Skin epidermis (tissue), 12 donors: ENCODE data around the gene ELOVL3.
"Not testable (repeated sequence)": the region's sequence is repeated elsewhere in the genome, so short reads cannot be mapped to it uniquely, and the experiment has no call there.

Experiments used
- H3K27ac ChIP-seq, 21 experiments: fragments of 200-600 bp; sonication (generic) in 11 of 21; one replicate each; pipeline ENCODE4 v1.5.0; 2020; ENCODE audit warnings: mild to moderate bottlenecking in 3 of 21, inconsistent platforms in 2 of 21, moderate library complexity in 2 of 21
- H3K4me3 ChIP-seq, 7 experiments: fragments of 200-600 bp; sonication (generic) in 2 of 7; one replicate each; pipeline ENCODE4 v1.5.0; 2020; ENCODE audit warnings: inconsistent platforms in 2 of 7, mild to moderate bottlenecking in 2 of 7, moderate library complexity in 1 of 7

The ELOVL3 gene, protein sequence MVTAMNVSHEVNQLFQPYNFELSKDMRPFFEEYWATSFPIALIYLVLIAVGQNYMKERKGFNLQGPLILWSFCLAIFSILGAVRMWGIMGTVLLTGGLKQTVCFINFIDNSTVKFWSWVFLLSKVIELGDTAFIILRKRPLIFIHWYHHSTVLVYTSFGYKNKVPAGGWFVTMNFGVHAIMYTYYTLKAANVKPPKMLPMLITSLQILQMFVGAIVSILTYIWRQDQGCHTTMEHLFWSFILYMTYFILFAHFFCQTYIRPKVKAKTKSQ

DNA sequence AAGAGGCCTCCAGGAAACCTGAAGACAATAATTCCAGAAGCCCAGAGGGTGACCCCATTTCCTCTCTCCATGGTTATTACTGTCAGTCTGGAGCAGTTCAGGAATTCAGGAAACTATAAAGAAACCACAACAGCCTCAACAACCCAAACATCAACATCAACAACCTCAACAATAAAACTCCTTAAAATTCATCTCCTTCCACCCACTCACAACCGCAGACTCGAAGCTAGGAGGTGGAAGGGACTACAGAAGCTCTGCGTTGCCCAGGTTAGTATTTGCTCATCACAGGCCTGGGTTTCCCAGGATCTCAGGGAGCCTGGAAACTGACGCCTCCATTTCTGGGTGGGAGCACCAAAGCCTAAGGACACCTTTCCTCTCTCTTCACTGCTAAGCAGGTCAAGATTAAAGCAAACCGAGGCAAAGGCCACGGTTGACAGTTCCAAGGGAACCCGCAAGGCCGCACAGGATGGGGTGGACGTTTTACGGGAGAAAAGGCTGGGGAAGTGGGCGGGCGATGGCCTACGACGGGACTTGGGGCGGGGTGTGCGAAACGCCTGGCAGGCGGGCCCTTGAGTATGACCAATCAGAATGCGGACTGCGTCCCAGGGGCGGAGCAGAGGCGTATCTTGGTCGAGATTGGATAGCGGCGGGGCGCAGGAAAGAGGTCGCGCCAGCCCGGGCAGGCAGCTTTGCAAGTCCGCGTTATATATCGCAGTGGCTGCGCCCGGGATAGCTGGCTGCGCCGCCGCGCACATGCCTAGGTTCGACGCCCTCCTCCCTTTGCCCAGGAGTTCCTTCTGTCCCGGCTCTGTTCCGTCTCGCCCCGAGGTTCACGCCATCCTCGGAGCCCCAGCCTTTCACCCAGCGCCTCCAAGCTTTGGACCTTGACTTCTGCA is at the start of gene ELOVL3:
TSS of gene ELOVL3 (plus strand) at position 654 of the 896 bp plus-strand sequence. CDS start 250 bp downstream, outside the sequence.
- peak within 1 kb of the TSS in 6 of 7 experiments; percentile 6 to 35 (median 12) for H3K4me3 ChIP-seq
- peak within 1 kb of the TSS in 19 of 21 experiments; percentile 3 to 79 (median 56) for H3K27ac ChIP-seq

- no peak overlapping the region for H3K27ac ChIP-seq
- H3K4me3 ChIP-seq: no peak overlapping the region
Measured at GRCh38 chr10:102184606-102185005, 41.5 kb upstream of the ELOVL3 start.

DNA sequence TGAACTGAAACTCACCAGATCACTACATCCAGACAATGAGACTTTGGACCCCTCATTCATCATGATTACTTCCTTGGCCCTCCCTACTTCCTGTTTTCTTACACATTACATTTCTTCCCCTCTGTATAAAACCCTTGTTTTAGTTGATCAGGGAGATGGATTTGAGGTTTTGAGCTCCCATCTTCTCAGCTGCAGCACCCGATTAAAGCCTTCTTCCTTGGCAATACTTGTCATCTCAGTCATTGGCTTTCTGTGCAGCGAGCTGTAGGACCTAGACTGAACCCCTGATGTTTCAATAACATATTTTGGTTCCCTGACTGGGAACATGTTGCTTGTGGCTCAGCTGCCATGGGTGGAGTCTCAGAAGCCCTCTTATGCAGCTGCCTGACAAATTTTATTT is 40.8 kb upstream of the ELOVL3 start:
- no peak overlapping the region for H3K4me3 ChIP-seq
- H3K27ac ChIP-seq: peak overlapping the region in 1 of 21 experiments; percentile 35

DNA sequence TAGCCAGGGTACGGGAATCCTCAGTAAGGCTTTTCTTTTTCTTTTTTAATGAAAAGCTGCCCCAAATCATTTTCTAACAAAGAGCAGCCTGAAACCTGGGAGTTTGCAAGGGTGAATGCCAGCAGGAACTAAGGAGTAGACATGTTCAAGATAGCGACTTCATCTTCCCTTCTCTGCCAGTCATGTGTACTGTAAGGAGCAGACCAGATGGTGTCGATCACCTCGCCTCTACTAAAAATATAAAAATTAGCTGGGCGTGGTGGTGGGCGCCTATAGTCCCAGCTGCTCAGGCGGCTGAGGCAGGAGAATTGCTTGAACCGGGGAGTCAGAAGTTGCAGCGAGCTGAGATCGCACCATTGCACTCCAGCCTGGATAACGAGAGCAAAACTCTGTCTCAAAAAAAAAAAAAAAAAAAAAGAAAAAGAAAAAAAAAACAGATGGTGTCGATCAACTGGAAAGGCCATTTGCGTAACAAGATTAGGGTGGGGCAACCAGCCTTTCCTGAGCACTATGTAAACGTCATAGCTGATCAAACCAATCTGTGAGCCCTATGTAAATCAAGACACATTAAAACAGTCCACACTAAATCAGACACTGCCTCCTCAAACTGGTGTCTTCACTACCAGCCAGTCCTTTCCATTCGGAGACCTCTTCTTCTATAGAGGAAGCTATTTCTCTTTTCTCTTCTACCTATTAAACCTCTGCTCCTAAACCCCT is 40.1 kb upstream of the ELOVL3 start:
- Histone ChIP-seq H3K4me3 (no peak overlapping the region), H3K27ac (peak overlapping the region in 4 of 21 experiments; percentile 3 to 35 (median 18))

- Histone ChIP-seq H3K4me3 (no peak overlapping the region), H3K27ac (peak overlapping the region in 10 of 21 experiments; percentile 8 to 82 (median 56))
Measured at GRCh38 chr10:102188298-102188940, 37.7 kb upstream of the ELOVL3 start.

GRCh38 chr10:102188941-102189898 is 36.9 kb upstream of the ELOVL3 start:
- not testable (repeated sequence) for H3K4me3 ChIP-seq
- H3K27ac ChIP-seq: peak overlapping the region in 17 of 21 experiments; percentile 6 to 82 (median 42)

DNA sequence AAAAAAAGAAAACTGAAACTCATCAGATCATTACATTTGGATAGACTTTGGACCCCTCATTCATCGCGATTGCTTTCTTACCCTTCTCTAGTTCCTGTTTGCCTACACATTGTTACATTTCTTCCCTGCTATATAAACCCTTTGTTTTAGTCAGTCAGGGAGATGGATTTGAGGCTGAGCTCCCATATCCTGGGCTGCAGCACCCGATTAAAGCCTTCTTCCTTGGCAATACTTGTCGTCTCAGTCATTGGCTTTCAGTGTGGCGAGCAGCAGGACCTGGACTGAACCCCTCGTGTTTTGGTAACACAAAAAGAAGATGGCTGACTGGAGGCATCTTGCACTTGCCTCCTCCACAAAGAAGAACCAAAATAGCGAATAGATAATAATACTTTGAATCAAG is 34.1 kb upstream of the ELOVL3 start:
- H3K27ac ChIP-seq: no peak overlapping the region

GRCh38 chr10:102195296-102195870 is 30.7 kb upstream of the ELOVL3 start:
- H3K27ac ChIP-seq: no peak overlapping the region
- H3K4me3 ChIP-seq: no peak overlapping the region

More for the DNA sequence above, 34.1 kb upstream of the ELOVL3 start:
- no peak overlapping the region for H3K4me3 ChIP-seq

DNA sequence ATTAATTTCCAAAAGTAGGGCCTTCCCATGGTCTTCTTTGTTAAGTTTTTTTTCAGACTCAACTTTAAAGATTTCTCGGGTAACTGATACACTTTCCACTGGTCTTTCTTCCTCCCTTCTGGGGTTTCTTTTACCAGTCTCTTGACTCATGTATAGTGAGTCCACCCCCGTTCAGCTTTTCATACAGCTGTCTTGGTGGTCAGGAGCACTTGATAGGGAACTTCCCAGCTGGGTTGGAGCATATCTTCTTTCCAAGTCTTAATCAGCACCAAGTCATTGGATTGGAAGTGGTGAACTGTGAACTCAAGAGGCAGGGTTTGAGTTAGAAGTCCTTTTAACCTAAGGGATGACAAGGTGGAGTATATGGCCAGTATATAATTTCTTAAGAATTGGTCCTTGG is 29.2 kb upstream of the ELOVL3 start:
- Histone ChIP-seq H3K4me3 (no peak overlapping the region), H3K27ac (no peak overlapping the region)

DNA sequence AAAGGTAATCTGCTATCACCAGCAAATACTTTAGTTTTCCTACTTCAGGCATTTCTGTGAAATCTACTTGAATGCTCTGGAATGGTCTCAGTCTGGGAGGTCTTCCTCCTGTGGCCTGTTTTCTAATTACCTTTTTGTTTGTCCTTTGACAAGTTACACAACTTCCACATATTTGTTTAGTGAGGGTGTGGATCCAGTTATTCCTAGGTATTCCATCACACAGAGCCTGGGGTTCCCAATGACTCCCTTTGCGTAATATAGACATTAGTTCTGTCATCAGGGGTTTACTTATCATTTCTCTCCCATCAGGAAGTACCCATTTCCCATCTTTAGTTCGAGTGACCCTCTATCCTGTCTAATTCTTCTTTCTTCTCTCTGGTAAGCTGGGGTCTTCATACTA is 28.1 kb upstream of the ELOVL3 start:
- no peak overlapping the region for H3K4me3 ChIP-seq
- H3K27ac ChIP-seq: no peak overlapping the region

DNA sequence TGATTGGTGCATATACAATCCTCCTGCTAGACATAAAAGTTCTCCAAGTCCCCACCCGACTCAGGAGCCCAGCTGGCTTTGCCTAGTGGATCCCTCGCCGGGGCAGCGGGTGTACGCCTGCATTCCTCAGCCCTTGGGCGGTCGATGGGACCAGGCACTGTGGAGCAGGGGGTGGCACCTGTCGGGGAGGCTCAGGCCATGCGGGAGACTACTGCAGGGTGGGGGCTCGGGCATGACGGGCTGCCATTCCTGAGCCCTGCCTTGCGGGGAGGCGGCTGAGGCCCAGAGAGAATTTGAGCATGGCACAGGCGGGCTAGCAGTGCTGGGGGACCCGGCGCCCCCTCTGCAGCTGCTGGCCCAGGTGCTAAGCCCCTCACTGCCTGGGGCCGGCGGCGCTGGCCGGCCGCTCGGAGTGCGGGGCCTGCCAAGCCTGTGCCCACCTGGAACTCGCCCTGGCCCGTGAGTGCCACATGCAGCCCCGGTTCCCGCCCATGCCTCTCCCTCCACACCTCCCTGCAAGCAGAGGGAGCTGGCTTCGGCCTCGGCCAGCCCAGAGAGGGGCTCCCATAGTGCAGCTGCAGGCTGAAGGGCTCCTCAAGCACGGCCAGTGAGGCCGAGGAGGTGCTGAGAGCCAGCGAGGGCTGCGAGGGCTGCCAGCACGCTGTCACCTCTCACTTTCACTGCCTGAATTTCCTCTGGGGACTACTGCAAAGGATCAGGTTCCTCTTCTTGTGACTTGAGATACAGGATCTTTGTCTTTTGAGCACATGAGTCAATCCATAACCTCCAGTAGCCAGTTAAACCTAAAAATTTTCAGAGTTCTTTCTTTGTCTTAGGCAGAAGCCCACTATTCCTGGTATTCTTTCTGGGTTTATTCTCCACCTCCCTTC is 25.1 kb upstream of the ELOVL3 start:
- H3K4me3 ChIP-seq: no peak overlapping the region
- no peak overlapping the region for H3K27ac ChIP-seq

GRCh38 chr10:102202386-102202785 is 23.7 kb upstream of the ELOVL3 start:
- H3K27ac ChIP-seq: no peak overlapping the region
- H3K4me3 ChIP-seq: no peak overlapping the region

- Histone ChIP-seq H3K4me3 (no peak overlapping the region), H3K27ac (no peak overlapping the region)
Measured at GRCh38 chr10:102208311-102209035, 17.6 kb upstream of the ELOVL3 start.

DNA sequence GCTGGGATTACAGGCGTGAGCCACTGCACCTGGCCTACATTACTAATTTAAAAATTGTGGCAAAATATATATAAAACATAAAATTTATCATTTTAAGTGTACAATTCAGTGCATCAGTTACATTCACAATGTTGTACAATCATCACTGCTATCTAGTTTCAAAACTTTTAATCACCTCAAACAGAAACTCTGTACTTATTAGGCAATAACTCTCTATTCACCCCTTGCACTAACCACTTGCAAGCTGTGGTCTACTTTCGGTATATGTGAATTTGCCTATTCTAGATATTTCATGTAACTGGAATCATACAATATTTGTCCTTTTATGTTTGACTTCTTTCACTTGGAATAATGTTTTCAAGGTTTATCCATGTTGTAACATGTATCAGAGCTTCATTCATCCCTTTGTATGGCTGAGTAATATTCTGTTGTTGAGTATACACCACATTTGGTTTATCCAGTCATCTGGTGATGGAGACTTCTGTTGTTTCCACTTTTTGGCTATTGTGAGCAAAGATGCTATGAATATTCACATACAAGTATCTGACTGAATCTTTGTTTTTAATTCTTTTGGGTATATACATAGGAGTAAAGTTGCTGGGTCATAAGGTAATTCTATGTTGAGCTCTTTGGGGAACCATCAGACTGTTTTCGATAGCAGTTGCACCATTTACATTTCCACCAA is 14.3 kb upstream of the ELOVL3 start:
- Histone ChIP-seq H3K4me3 (no peak overlapping the region), H3K27ac (no peak overlapping the region)

- not testable (repeated sequence) for H3K4me3 ChIP-seq, H3K27ac ChIP-seq
Measured at GRCh38 chr10:102213599-102213998, 12.5 kb upstream of the ELOVL3 start.

GRCh38 chr10:102219370-102219769 is 6.7 kb upstream of the ELOVL3 start:
- no peak overlapping the region for H3K27ac ChIP-seq
- H3K4me3 ChIP-seq: no peak overlapping the region
